SKM-1 (cell line): ENCODE data around the gene FRY.

ENCODE experiments used
- DNase-seq: peaks from one replicate; lab custom pipeline; 2025; ENCODE audit not compliant: unreplicated experiment; lab: John Stamatoyannopoulos, UW

FRY gene

GRCh38 chr13:32210101-32210500 lies 178.5 kb downstream of the FRY start:
- DNase-seq: no peak

GRCh38 chr13:32211813-32212212 lies 180.2 kb downstream of the FRY start:
- DNase-seq: no peak

GRCh38 chr13:32212421-32212820 lies 180.8 kb downstream of the FRY start:
- no peak for DNase-seq

GRCh38 chr13:32213626-32214025 lies 182.1 kb downstream of the FRY start:
- no peak for DNase-seq

GRCh38 chr13:32214071-32214470 lies 182.5 kb downstream of the FRY start:
- DNase-seq: no peak

- DNase-seq: no peak
These were observed 184.7 kb downstream of the FRY start for GRCh38 chr13:32216281-32216680.

- DNase-seq: no peak
These were observed 190.6 kb downstream of the FRY start for GRCh38 chr13:32222046-32222676.

- DNase-seq: no peak
These were observed 193.3 kb downstream of the FRY start for GRCh38 chr13:32224916-32225315.

- DNase-seq: no peak
These were observed 193.9 kb downstream of the FRY start for GRCh38 chr13:32225481-32225931.

- no peak for DNase-seq
These were observed 196.9 kb downstream of the FRY start for GRCh38 chr13:32228330-32229041.

- no peak for DNase-seq
These were observed 197.9 kb downstream of the FRY start for GRCh38 chr13:32229443-32229842.

- DNase-seq: no peak
These were observed 200.7 kb downstream of the FRY start for GRCh38 chr13:32232263-32232662.

GRCh38 chr13:32233062-32233461 lies 201.5 kb downstream of the FRY start:
- no peak for DNase-seq

GRCh38 chr13:32234914-32235313 lies 203.3 kb downstream of the FRY start:
- no peak for DNase-seq

GRCh38 chr13:32237681-32238080 lies 206.1 kb downstream of the FRY start:
- DNase-seq: no peak

- DNase-seq: no peak
These were observed 212.1 kb downstream of the FRY start for GRCh38 chr13:32243695-32244094.

GRCh38 chr13:32245555-32245954 lies 214.0 kb downstream of the FRY start:
- DNase-seq: no peak

- DNase-seq: peak; percentile 86
These were observed 214.9 kb downstream of the FRY start for GRCh38 chr13:32246468-32246867.

GRCh38 chr13:32247887-32248286 lies 216.3 kb downstream of the FRY start:
- no peak for DNase-seq

GRCh38 chr13:32248801-32249200 lies 217.2 kb downstream of the FRY start:
- DNase-seq: no peak

GRCh38 chr13:32252812-32253438 lies 221.4 kb downstream of the FRY start:
- DNase-seq: no peak

GRCh38 chr13:32253911-32254399 lies 222.4 kb downstream of the FRY start:
- no peak for DNase-seq
